ENCODE measurements around the gene PLCB2.

DNA sequence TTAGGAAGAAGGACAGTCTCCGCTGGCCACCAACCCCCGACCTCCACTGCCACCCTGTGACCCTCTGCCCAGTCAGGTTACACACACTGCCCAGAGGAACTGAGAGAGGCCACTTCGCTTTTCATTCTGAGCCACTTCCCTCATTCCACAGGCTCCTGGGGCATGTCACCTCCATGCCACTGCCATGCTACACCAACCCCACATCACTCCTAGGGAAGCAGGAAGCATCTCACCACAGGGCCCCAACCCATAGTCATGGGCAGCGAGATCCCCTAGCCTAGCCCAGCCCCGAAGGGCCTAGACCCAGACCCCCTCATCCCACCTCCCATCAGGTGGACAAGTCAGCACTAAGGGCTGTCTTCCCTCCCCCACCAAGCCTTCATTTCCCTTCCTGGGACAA lies 1.4 kb downstream of the PLCB2 start:
- TF ChIP-seq, protein P1, sequence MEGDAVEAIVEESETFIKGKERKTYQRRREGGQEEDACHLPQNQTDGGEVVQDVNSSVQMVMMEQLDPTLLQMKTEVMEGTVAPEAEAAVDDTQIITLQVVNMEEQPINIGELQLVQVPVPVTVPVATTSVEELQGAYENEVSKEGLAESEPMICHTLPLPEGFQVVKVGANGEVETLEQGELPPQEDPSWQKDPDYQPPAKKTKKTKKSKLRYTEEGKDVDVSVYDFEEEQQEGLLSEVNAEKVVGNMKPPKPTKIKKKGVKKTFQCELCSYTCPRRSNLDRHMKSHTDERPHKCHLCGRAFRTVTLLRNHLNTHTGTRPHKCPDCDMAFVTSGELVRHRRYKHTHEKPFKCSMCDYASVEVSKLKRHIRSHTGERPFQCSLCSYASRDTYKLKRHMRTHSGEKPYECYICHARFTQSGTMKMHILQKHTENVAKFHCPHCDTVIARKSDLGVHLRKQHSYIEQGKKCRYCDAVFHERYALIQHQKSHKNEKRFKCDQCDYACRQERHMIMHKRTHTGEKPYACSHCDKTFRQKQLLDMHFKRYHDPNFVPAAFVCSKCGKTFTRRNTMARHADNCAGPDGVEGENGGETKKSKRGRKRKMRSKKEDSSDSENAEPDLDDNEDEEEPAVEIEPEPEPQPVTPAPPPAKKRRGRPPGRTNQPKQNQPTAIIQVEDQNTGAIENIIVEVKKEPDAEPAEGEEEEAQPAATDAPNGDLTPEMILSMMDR (IDR thresholded peaks at IDR 0.05; ENCODE audit: low read depth, low read length) = no peak
- TF ChIP-seq MYC (IDR thresholded peaks at IDR 0.05; ENCODE audit: low read depth, low read length) (no peak), POLR2A (IDR thresholded peaks at IDR 0.05; ENCODE audit: extremely low read depth, insufficient read length) (no peak)
- TF ChIP-seq, protein P2, sequence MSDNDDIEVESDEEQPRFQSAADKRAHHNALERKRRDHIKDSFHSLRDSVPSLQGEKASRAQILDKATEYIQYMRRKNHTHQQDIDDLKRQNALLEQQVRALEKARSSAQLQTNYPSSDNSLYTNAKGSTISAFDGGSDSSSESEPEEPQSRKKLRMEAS (IDR thresholded peaks at IDR 0.05; ENCODE audit: low read depth, low read length) = no peak
